Measurements from ENCODE around the gene ABCB6. TPM values are rescaled to one million over a fixed set of nuclear protein-coding genes. Genes with fewer than 3 reads are reported as not detected.

Gene ABCB6
- total and polyA plus RNA-seq, 10 of the 15 experiments (the other 5 are each of a cell fraction or from before 2014, with no cell fraction given) = 2.3 to 22.1 (median 13.8) TPM

DNA sequence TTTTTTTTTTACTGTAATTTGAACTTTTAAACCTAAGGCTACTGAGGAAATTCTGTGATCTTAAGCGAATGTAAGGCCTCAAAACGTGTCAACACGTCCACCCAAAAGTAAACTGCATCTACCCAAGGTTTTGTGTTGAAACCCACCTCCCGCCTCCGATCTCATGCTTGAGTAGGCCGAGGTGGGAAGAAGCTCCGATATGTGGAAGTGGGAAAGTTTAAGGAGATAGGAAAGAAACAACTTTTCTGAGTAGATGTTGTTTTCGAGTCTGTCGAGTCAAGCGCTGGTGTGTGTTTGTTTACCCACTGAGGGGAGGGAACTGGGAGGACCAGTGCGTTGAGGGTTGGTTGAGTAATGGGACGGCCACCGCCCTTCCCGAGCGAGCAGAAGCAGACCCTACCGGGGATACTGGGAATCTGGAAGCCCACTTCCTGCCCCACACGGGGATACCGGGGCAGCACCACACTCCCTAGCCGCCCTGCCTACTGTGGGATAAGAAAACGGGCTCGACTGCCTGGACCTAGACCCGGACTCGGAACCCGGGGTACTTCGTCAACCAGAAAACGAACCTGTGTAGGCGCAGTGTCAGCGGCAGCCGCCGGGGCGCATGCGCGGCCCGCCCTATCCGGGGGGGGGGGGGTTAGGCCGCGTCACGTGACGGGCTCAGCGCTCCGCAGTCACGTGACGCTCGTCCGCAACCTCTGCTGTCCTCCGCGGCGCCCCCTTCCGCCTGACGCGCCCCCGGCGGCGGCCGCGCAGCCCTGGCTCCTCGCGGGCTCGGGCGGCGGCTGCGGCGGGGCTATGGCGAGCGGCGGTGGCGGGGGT is 41.0 kb downstream of the ABCB6 start, which contains the start of gene RETREG2 (continued):
- TF ChIP-seq HDGF (IDR thresholded peaks at IDR 0.05) (no peak), ZNF24 (IDR thresholded peaks at IDR 0.05) (no peak), RCOR1 (conservative IDR thresholded peaks at IDR 0.05; ENCODE audit: low read depth, low read length) (0 out of 2 replicates have a peak, but pooled peaks have one; percentile 29), CBFB (IDR thresholded peaks at IDR 0.05; ENCODE audit: low read depth) (peak; percentile 70; the same call in 1 of the 2 replicates), SREBF1 (IDR thresholded peaks at IDR 0.05; ENCODE audit: low read length) (no peak), EGR1 (IDR thresholded peaks at IDR 0.05; ENCODE audit: borderline replicate concordance in 1 of 2, low read depth in 2 of 2, low read length in 2 of 2) (no peak; a peak in 1 of 3 replicates), IKZF2 (IDR thresholded peaks at IDR 0.05) (peak; percentile 68 to 73), MYC (IDR thresholded peaks at IDR 0.05; ENCODE audit: insufficient read depth, insufficient read length, insufficient replicate concordance, low read length, severe bottlenecking) (no peak), BRCA1 (IDR thresholded peaks at IDR 0.05; ENCODE audit: low read depth, low read length) (no peak), CHD2 (IDR thresholded peaks at IDR 0.05; ENCODE audit: borderline replicate concordance, low read depth, low read length) (0 out of 2 replicates have a peak, but pooled peaks have one; percentile 27), CEBPB (IDR thresholded peaks at IDR 0.05; ENCODE audit: borderline replicate concordance in 1 of 2, low read depth in 2 of 2, low read length in 2 of 2) (no peak), TCF7 (IDR thresholded peaks at IDR 0.05; ENCODE audit: borderline replicate concordance) (no peak; the same call in 1 of the 2 replicates), SIX5 (IDR thresholded peaks at IDR 0.05; ENCODE audit: low read depth, low read length, severe bottlenecking) (peak; percentile 28), POLR2AphosphoS5 (IDR thresholded peaks at IDR 0.05; ENCODE audit: low read length) (peak; percentile 88), SMAD5 (IDR thresholded peaks at IDR 0.05; ENCODE audit: low read depth) (peak; percentile 72; the same call in 1 of the 2 replicates)
- TF ChIP-seq, protein P1, sequence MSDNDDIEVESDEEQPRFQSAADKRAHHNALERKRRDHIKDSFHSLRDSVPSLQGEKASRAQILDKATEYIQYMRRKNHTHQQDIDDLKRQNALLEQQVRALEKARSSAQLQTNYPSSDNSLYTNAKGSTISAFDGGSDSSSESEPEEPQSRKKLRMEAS (IDR thresholded peaks at IDR 0.05; ENCODE audit: low read depth, low read length) = peak; percentile 98
- TF ChIP-seq, protein P2, sequence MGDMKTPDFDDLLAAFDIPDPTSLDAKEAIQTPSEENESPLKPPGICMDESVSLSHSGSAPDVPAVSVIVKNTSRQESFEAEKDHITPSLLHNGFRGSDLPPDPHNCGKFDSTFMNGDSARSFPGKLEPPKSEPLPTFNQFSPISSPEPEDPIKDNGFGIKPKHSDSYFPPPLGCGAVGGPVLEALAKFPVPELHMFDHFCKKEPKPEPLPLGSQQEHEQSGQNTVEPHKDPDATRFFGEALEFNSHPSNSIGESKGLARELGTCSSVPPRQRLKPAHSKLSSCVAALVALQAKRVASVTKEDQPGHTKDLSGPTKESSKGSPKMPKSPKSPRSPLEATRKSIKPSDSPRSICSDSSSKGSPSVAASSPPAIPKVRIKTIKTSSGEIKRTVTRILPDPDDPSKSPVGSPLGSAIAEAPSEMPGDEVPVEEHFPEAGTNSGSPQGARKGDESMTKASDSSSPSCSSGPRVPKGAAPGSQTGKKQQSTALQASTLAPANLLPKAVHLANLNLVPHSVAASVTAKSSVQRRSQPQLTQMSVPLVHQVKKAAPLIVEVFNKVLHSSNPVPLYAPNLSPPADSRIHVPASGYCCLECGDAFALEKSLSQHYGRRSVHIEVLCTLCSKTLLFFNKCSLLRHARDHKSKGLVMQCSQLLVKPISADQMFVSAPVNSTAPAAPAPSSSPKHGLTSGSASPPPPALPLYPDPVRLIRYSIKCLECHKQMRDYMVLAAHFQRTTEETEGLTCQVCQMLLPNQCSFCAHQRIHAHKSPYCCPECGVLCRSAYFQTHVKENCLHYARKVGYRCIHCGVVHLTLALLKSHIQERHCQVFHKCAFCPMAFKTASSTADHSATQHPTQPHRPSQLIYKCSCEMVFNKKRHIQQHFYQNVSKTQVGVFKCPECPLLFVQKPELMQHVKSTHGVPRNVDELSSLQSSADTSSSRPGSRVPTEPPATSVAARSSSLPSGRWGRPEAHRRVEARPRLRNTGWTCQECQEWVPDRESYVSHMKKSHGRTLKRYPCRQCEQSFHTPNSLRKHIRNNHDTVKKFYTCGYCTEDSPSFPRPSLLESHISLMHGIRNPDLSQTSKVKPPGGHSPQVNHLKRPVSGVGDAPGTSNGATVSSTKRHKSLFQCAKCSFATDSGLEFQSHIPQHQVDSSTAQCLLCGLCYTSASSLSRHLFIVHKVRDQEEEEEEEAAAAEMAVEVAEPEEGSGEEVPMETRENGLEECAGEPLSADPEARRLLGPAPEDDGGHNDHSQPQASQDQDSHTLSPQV (IDR thresholded peaks at IDR 0.05) = peak; percentile 76; the same call in 1 of the 2 replicates
- TF ChIP-seq, protein P3, sequence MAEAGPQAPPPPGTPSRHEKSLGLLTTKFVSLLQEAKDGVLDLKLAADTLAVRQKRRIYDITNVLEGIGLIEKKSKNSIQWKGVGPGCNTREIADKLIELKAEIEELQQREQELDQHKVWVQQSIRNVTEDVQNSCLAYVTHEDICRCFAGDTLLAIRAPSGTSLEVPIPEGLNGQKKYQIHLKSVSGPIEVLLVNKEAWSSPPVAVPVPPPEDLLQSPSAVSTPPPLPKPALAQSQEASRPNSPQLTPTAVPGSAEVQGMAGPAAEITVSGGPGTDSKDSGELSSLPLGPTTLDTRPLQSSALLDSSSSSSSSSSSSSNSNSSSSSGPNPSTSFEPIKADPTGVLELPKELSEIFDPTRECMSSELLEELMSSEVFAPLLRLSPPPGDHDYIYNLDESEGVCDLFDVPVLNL (IDR thresholded peaks at IDR 0.05; ENCODE audit: low read depth, low read length) = no peak
- TF ChIP-seq, protein P4, sequence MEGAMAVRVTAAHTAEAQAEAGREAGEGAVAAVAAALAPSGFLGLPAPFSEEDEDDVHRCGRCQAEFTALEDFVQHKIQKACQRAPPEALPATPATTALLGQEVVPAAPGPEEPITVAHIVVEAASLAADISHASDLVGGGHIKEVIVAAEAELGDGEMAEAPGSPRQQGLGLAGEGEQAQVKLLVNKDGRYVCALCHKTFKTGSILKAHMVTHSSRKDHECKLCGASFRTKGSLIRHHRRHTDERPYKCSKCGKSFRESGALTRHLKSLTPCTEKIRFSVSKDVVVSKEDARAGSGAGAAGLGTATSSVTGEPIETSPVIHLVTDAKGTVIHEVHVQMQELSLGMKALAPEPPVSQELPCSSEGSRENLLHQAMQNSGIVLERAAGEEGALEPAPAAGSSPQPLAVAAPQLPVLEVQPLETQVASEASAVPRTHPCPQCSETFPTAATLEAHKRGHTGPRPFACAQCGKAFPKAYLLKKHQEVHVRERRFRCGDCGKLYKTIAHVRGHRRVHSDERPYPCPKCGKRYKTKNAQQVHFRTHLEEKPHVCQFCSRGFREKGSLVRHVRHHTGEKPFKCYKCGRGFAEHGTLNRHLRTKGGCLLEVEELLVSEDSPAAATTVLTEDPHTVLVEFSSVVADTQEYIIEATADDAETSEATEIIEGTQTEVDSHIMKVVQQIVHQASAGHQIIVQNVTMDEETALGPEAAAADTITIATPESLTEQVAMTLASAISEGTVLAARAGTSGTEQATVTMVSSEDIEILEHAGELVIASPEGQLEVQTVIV (IDR thresholded peaks at IDR 0.05; ENCODE audit: borderline replicate concordance, partially characterized antibody) = no peak
- TF ChIP-seq, protein P5, sequence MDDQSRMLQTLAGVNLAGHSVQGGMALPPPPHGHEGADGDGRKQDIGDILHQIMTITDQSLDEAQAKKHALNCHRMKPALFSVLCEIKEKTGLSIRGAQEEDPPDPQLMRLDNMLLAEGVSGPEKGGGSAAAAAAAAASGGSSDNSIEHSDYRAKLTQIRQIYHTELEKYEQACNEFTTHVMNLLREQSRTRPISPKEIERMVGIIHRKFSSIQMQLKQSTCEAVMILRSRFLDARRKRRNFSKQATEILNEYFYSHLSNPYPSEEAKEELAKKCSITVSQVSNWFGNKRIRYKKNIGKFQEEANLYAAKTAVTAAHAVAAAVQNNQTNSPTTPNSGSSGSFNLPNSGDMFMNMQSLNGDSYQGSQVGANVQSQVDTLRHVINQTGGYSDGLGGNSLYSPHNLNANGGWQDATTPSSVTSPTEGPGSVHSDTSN (IDR thresholded peaks at IDR 0.05; ENCODE audit: insufficient replicate concordance, low read depth, low read length) = no peak

All from GM12878 (cell line).